Hepatocyte (in vitro differentiated cells): ENCODE results near the gene SERPINA7. TPM values are rescaled to one million over a fixed set of nuclear protein-coding genes. Genes with fewer than 3 reads are reported as not detected.
"Not testable (repeated sequence)": the region's sequence is repeated elsewhere in the genome, so short reads cannot be mapped to it uniquely, and the experiment has no call there.

ENCODE experiments used
- DNase-seq: peaks from one replicate; pipeline ENCODE4 v3.0.0-alpha.2; 2016; ENCODE audit warnings: low spot score
- H2AFZ ChIP-seq: fragments of 200-600 bp; sonication (generic); 2 replicates; pipeline ENCODE4 v1.6.0; 2016; ENCODE audit warnings: antibody characterized with exemption, mild to moderate bottlenecking
- H3K27ac ChIP-seq: fragments of 200-600 bp; sonication (generic); 2 replicates; pipeline ENCODE4 v1.5.1; 2016; ENCODE audit warnings: mild to moderate bottlenecking
- H3K27me3 ChIP-seq: fragments of 200-600 bp; sonication (generic); 2 replicates; pipeline ENCODE4 v1.6.1; 2016
- H3K36me3 ChIP-seq: fragments of 200-600 bp; sonication (generic); replicated peaks from 2 replicates; pipeline ENCODE4 v1.5.1; 2016; ENCODE audit warnings: low read depth; ENCODE audit not compliant: insufficient read depth
- H3K4me1 ChIP-seq: fragments of 200-600 bp; sonication (generic); 2 replicates; pipeline ENCODE4 v1.5.1; 2016; ENCODE audit warnings: mild to moderate bottlenecking, moderate library complexity; ENCODE audit not compliant: insufficient read depth
- H3K4me2 ChIP-seq: fragments of 200-600 bp; sonication (generic); 2 replicates; pipeline ENCODE4 v1.6.0; 2016
- H3K4me3 ChIP-seq: fragments of 200-600 bp; sonication (generic); 2 replicates; pipeline ENCODE4 v1.5.1; 2016; ENCODE audit warnings: mild to moderate bottlenecking
- H3K79me2 ChIP-seq: fragments of 200-600 bp; sonication (generic); 2 replicates; pipeline ENCODE4 v1.6.0; 2017; ENCODE audit warnings: mild to moderate bottlenecking
- H3K9me2 ChIP-seq: fragments of 200-600 bp; sonication (generic); replicated peaks from 2 replicates; pipeline ENCODE4 v1.6.0; 2017; ENCODE audit warnings: mild to moderate bottlenecking; ENCODE audit not compliant: insufficient read depth
- H3K9me3 ChIP-seq: fragments of 200-600 bp; sonication (generic); 2 replicates; pipeline ENCODE4 v1.5.1; 2016; ENCODE audit warnings: low read depth, mild to moderate bottlenecking
- H4K20me1 ChIP-seq: fragments of 200-600 bp; sonication (generic); 2 replicates; pipeline ENCODE4 v1.6.0; 2016; ENCODE audit warnings: mild to moderate bottlenecking; ENCODE audit not compliant: insufficient read depth, poor library complexity, severe bottlenecking
- EZH2 ChIP-seq: fragments of 200-600 bp; sonication (generic); IDR thresholded peaks from 2 replicates; pipeline ENCODE4 v1.6.1; 2016; ENCODE audit warnings: antibody characterized with exemption, mild to moderate bottlenecking, borderline replicate concordance
- EZH2phosphoT487 ChIP-seq: fragments of 200-600 bp; sonication (generic); IDR thresholded peaks from one replicate; pipeline ENCODE4 v1.6.1; 2018; ENCODE audit warnings: antibody characterized with exemption, mild to moderate bottlenecking, low read depth, moderate library complexity; ENCODE audit not compliant: unreplicated experiment, severe bottlenecking
- WGBS: methylation state at CpG from one replicate; pipeline ENCODE4 v1.1.6; 2016; ENCODE audit warnings: low lambda C conversion rate; ENCODE audit errors: missing lambda C conversion rate; 5-methylcytosine and 5-hydroxymethylcytosine counted together
- polyA plus RNA-seq: library from polyadenylated mRNA; unstranded; fragments of >200 nt; fragmentation: Nextera tagmentation; extraction: Ambion mirVana; gene quantifications from 2 replicates; pipeline ENCODE4 v1.2.1, GENCODE V29; 2016
- total RNA-seq: library from RNA; depleted of rRNA; stranded (reverse); fragments of >200 nt; gene quantifications from 2 replicates; pipeline ENCODE4 v1.2.3, GENCODE V29; 2014
- TF ChIP-seq, protein P1 (sequence below): fragments of 200-600 bp; sonication (generic); IDR thresholded peaks from 2 replicates; pipeline ENCODE4 v1.5.1; 2016; ENCODE audit warnings: antibody characterized with exemption, mild to moderate bottlenecking; ENCODE audit not compliant: poor library complexity

SERPINA7 gene
- total and polyA plus RNA-seq, 2 experiments from 2014 or later, result 43.1 to 47.5 TPM

DNA sequence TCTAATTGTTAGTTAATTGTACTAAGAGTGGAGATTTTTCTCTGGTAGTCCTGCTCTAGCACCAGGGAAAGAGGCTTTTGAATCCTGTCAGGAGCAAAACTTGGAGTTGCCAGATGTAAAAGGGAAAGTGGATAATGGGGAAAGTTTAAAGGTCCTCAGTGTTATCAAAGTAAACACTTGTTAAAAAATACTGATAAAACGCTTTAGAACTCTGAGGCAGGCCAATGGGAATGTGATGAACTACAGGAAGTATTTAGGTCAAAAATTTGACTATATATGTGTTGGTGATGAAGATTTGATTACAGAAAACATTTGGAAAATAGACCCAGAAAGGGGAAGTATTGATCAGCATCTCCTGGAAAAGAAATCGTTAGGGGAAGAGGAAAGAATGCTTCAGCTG lies 32.8 kb downstream of the SERPINA7 start:
- Histone ChIP-seq H4K20me1 (no peaks in the 10 kb centered on the region), H3K79me2 (no peaks in the 10 kb centered on the region), H3K27ac (no peak overlapping the region), H3K36me3 (no peaks in the 10 kb centered on the region), H3K4me2 (no peak overlapping the region), H3K4me3 (no peak overlapping the region), H3K4me1 (no peaks in the 10 kb centered on the region), H3K27me3 (no peaks in the 10 kb centered on the region), H3K9me2 (no peaks in the 10 kb centered on the region), H3K9me3 (no peaks in the 10 kb centered on the region), H2AFZ (no peak overlapping the region)
- no peak for DNase-seq
- TF ChIP-seq EZH2phosphoT487, result no peak
- no peak for TF ChIP-seq EZH2
- TF ChIP-seq, protein P1, sequence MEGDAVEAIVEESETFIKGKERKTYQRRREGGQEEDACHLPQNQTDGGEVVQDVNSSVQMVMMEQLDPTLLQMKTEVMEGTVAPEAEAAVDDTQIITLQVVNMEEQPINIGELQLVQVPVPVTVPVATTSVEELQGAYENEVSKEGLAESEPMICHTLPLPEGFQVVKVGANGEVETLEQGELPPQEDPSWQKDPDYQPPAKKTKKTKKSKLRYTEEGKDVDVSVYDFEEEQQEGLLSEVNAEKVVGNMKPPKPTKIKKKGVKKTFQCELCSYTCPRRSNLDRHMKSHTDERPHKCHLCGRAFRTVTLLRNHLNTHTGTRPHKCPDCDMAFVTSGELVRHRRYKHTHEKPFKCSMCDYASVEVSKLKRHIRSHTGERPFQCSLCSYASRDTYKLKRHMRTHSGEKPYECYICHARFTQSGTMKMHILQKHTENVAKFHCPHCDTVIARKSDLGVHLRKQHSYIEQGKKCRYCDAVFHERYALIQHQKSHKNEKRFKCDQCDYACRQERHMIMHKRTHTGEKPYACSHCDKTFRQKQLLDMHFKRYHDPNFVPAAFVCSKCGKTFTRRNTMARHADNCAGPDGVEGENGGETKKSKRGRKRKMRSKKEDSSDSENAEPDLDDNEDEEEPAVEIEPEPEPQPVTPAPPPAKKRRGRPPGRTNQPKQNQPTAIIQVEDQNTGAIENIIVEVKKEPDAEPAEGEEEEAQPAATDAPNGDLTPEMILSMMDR, result no peak
- WGBS, result 43% methylated on average over 2 of the region's 2 CpGs

DNA sequence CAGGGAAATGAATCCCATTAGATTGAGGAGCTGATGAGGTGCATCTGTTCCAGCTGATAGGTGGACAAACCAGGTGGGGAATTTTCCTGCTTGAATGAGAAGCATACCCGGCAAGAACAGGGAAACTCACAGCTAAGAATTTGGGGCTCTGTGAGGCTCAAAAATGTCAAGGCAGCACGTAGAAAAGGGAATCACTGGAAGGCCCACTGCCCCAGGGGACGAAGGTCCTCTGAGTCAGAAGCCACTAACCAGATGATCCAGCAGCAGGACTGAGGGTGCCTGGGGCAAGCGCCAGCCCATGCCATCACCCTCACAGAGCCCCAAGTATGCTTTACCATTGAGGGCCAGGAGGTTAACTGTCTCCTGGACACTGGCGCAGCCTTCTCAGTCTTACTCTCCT lies 37.9 kb downstream of the SERPINA7 start:
- H3K79me2 ChIP-seq, DNase-seq, H3K4me3 ChIP-seq, H3K27me3 ChIP-seq, H3K36me3 ChIP-seq, H4K20me1 ChIP-seq, H3K9me2 ChIP-seq, H3K4me1 ChIP-seq, H2AFZ ChIP-seq, H3K9me3 ChIP-seq, H3K27ac ChIP-seq, H3K4me2 ChIP-seq: not testable (repeated sequence)
- WGBS, result 71% methylated on average over 5 of the region's 5 CpGs

DNA sequence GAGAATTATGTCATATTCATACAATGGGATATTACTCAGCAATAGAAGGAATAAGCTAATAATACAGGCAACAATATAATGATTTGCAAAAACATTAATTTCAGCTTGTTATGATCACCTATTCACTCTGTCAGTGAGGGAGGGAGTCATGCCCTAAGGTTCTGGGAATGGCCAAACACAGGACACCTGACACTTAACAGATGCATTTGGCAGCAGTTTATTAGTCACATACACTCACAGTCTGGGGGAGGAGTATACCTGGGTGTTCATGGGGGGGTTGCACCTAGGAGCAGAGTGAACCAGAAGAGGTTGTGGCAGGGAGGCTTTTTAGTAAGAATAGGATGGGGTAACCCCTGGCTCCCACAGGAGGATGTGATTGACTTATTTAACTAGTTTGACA lies 38.3 kb downstream of the SERPINA7 start:
- H4K20me1 ChIP-seq, result no peaks in the 10 kb centered on the region
- H3K27me3 ChIP-seq, result no peaks in the 10 kb centered on the region
- H3K9me2 ChIP-seq, result no peaks in the 10 kb centered on the region
- no peak overlapping the region for H2AFZ ChIP-seq
- no peak overlapping the region for H3K4me3 ChIP-seq
- TF ChIP-seq EZH2 (no peak), EZH2phosphoT487 (no peak)
- TF ChIP-seq, protein P1, result no peak
- no peak for DNase-seq
- no peak overlapping the region for H3K4me2 ChIP-seq
- no peaks in the 10 kb centered on the region for H3K36me3 ChIP-seq
- no peaks in the 10 kb centered on the region for H3K79me2 ChIP-seq
- H3K4me1 ChIP-seq, result no peaks in the 10 kb centered on the region
- no peaks in the 10 kb centered on the region for H3K9me3 ChIP-seq
- no peak overlapping the region for H3K27ac ChIP-seq

DNA sequence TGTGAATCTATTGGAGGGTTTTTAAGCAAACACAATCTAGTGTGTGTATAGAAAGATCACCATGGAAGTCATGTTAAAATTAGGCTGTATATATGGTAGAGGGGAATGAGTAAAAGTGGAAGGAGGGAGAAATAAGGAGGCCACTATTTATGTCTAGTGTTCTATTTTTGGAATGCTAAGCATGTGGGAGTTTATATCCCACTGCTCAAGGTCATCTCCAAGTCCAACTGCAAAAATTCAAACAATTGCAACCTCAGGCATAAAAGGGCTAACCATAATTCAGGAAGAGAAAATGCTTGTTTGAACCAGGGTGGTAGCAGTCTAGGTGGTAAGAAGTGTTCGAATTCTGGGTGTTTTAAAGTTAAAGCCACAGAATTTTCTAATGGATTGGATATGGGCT lies 39.2 kb downstream of the SERPINA7 start:
- Histone ChIP-seq H3K4me1 (no peaks in the 10 kb centered on the region), H3K4me3 (no peak overlapping the region), H2AFZ (no peak overlapping the region), H3K36me3 (no peaks in the 10 kb centered on the region), H3K4me2 (no peak overlapping the region), H3K79me2 (no peaks in the 10 kb centered on the region), H4K20me1 (no peaks in the 10 kb centered on the region), H3K27me3 (no peaks in the 10 kb centered on the region), H3K27ac (no peak overlapping the region), H3K9me3 (no peaks in the 10 kb centered on the region), H3K9me2 (no peaks in the 10 kb centered on the region)
- no peak for DNase-seq
- 28% methylated on average over 1 of the region's 1 CpG for WGBS
- no peak for TF ChIP-seq EZH2
- TF ChIP-seq, protein P1, result no peak
- no peak for TF ChIP-seq EZH2phosphoT487

DNA sequence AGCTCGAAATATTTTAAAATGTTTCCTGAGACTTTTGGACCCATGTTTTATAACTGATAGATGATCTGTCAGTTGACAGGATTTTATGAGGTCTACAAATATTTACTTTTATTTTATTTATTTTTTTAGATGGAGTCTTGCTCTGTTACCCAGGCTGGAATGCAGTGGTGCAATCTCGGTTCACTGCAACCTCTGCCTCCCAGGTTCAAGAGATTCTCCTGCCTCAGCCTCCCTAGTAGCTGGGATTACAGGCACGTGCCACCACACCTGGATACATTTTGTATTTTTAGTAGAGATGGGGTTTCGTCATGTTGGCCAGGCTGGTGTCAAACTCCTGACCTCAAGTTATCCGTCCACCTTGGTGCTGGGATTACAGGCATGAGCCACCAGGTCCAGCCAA lies 50.0 kb downstream of the SERPINA7 start:
- H3K4me3 ChIP-seq, H3K27me3 ChIP-seq, H3K27ac ChIP-seq, H4K20me1 ChIP-seq, H2AFZ ChIP-seq, H3K9me2 ChIP-seq, H3K9me3 ChIP-seq, H3K36me3 ChIP-seq, H3K4me2 ChIP-seq, H3K79me2 ChIP-seq, H3K4me1 ChIP-seq, DNase-seq: not testable (repeated sequence)
- WGBS, result 55% methylated on average over 5 of the region's 5 CpGs
